K562 (cell line): ENCODE results near the gene MINPP1. TPM values are rescaled to one million over a fixed set of nuclear protein-coding genes. Genes with fewer than 3 reads are reported as not detected.

Experiments used
- ATAC-seq: fragments of 200-7000 bp; cut with Tn5 transposase; 3 replicates; pipeline ENCODE4 v1.9.1; 2020; ENCODE audit warnings: moderate library complexity
- BruUV-seq: library from RNA; stranded (reverse); fragments of 400-500 nt; replicated peaks from 2 replicates; lab custom pipeline; 2021; lab: Mats Ljungman, UMichigan
- CTCF ChIA-PET: fragments of 300-600 bp; formaldehyde crosslinking; extraction: SDS; loops from one replicate; lab custom pipeline; 2021; ENCODE audit warnings: low intra/inter-chr PET ratio; lab: Yijun Ruan, JAX
- POLR2A ChIA-PET: fragments of 300-600, 350-650 bp; sonication (Branson Sonifier 250); formaldehyde crosslinking; extraction: SDS; loops from one replicate; lab custom pipeline; 2021; ENCODE audit warnings: antibody characterized with exemption, inconsistent platforms; lab: Yijun Ruan, JAX
- DNase-seq, 4 experiments: peaks; one replicate each; pipeline versions ENCODE4 v3.0.0 to v3.0.0-alpha.2; 2011 to 2018; ENCODE audit warnings: low spot score in 3 of 4, mixed read lengths in 3 of 4; ENCODE audit errors: extremely low read depth in 1 of 4
- FAIRE-seq: peaks from 2 replicates; lab custom pipeline; 2011; peaks lifted over from hg19 to GRCh38; lab: Jason Lieb, UNC
- H2AFZ ChIP-seq: 2 replicates; pipeline ENCODE4 v1.6.0; 2011; ENCODE audit warnings: low read depth, low read length, control low read depth, inconsistent platforms
- H3K27ac ChIP-seq: fragments of 200-600 bp; 3 replicates; pipeline ENCODE4 v1.8.0; 2011; ENCODE audit warnings: low read depth, mild to moderate bottlenecking, control low read depth, inconsistent platforms, low read length, moderate library complexity, mixed read lengths; ENCODE audit errors: extremely low read depth
- H3K27me3 ChIP-seq, 2 experiments: fragments of 300-600 bp in 1 of 2; 2 replicates in 1 of 2; 3 replicates in 1 of 2; pipeline versions ENCODE4 v1.6.0 to v1.8.0; 2011; ENCODE audit warnings: inconsistent platforms in 2 of 2, low read length in 2 of 2, mild to moderate bottlenecking in 1 of 2, mixed read lengths in 1 of 2, moderate library complexity in 1 of 2; ENCODE audit not compliant: control insufficient read depth in 2 of 2, insufficient read depth in 2 of 2
- H3K36me3 ChIP-seq: fragments of 300-600 bp; 3 replicates; pipeline ENCODE4 v1.8.0; 2011; ENCODE audit warnings: mild to moderate bottlenecking, low read length, inconsistent platforms; ENCODE audit not compliant: control insufficient read depth, insufficient read depth
- H3K4me1 ChIP-seq, 2 experiments: fragments of 200-600 bp in 1 of 2; replicated peaks in 1 of 2; 2 replicates in 1 of 2; 3 replicates in 1 of 2; pipeline versions ENCODE4 v1.5.1 to v1.8.0; 2011; ENCODE audit warnings: inconsistent platforms in 2 of 2, low read length in 2 of 2, mild to moderate bottlenecking in 1 of 2, mixed read lengths in 1 of 2, moderate library complexity in 1 of 2; ENCODE audit not compliant: control insufficient read depth in 2 of 2, insufficient read depth in 2 of 2
- H3K4me2 ChIP-seq: 2 replicates; pipeline ENCODE4 v1.6.1; 2011; ENCODE audit warnings: low read length, control low read depth, inconsistent platforms, mixed read lengths; ENCODE audit not compliant: insufficient read depth
- H3K4me3 ChIP-seq: fragments of 200-600 bp; sonication (generic), shearing (Covaris generic); 2 replicates; pipeline ENCODE4 v1.5.1; 2016; ENCODE audit warnings: control low read depth, inconsistent platforms
- H3K79me2 ChIP-seq: fragments of 200-600 bp; 3 replicates; pipeline ENCODE4 v1.8.0; 2011; ENCODE audit warnings: low read length, inconsistent platforms; ENCODE audit not compliant: control insufficient read depth, insufficient read depth
- H3K9ac ChIP-seq, 2 experiments: 2 replicates each; pipeline versions ENCODE4 v1.6.0 to v1.6.1; 2011; ENCODE audit warnings: low read depth in 2 of 2, low read length in 2 of 2, control low read depth in 1 of 2, inconsistent platforms in 1 of 2, mild to moderate bottlenecking in 1 of 2, mixed read lengths in 1 of 2; ENCODE audit not compliant: insufficient read depth in 1 of 2
- H3K9me1 ChIP-seq: one replicate; pipeline ENCODE4 v1.6.0; 2011; ENCODE audit warnings: inconsistent platforms, mild to moderate bottlenecking, low read length, moderate library complexity; ENCODE audit not compliant: control insufficient read depth, insufficient read depth
- H3K9me3 ChIP-seq: replicated peaks from 2 replicates; pipeline ENCODE4 v1.5.1; 2011; ENCODE audit warnings: low read depth, low read length, inconsistent platforms; ENCODE audit not compliant: control insufficient read depth, insufficient read depth
- H4K20me1 ChIP-seq: replicated peaks from 2 replicates; pipeline ENCODE4 v1.6.1; 2011; ENCODE audit warnings: low read length, inconsistent platforms, mixed read lengths; ENCODE audit not compliant: control insufficient read depth, insufficient read depth
- ATF1 ChIP-seq, 2 experiments: fragments of 450-650 bp in 1 of 2; IDR thresholded peaks; 2 replicates each; pipeline ENCODE4 v1.6.1; 2016; ENCODE audit warnings: missing compliant biosample characterization in 1 of 2, missing genetic modification characterization in 1 of 2
- POLR2A ChIP-seq: fragments of 450-650 bp; conservative IDR thresholded peaks from 2 replicates; pipeline ENCODE4 v1.6.1; 2016
- WGBS: fragments of 100-300 bp; shearing (Covaris generic); methylation state at CpG from one replicate; pipeline ENCODE4 v1.1.6; 2016; ENCODE audit warnings: low coverage, mixed read lengths; ENCODE audit not compliant: insufficient coverage; ENCODE audit errors: missing lambda C conversion rate; 5-methylcytosine and 5-hydroxymethylcytosine counted together
- in situ Hi-C: fragments of 300-500 bp; cut with MboI; formaldehyde crosslinking; loops from 4 replicates; pipeline ENCODE4 v1.15.0; 2018; ENCODE audit warnings: inconsistent platforms, mixed read lengths
- intact Hi-C: fragments of 100-400 bp; cut with micrococcal nuclease; formaldehyde crosslinking; loops from 2 replicates; pipeline ENCODE4 v1.14.2; 2022
- polyA plus RNA-seq, 8 experiments: library from polyadenylated mRNA; depleted of rRNA in 4 of 8; stranded (reverse) in 5 of 8; unstranded in 3 of 8; fragments of >200 nt; fragmentation: Nextera tagmentation in 2 of 8; fragmentation: Illumina TruSeq in 1 of 8; extraction: Ambion mirVana in 2 of 8; extraction: Trizol in 1 of 8; gene quantifications; 2 replicates each; pipeline versions ENCODE4 v1.2.1 to v1.2.3, GENCODE V29; 2011 to 2014; ENCODE audit warnings: inconsistent platforms in 1 of 8, missing spikeins in 1 of 8
- total RNA-seq, 7 experiments: library from RNA; depleted of rRNA in 6 of 7; stranded (reverse); fragments of >200 nt in 6 of 7; fragmentation: Illumina TruSeq in 2 of 7; extraction: Trizol in 2 of 7; gene quantifications; 2 replicates each; pipeline versions ENCODE4 v1.2.1 to v1.2.3, GENCODE V29; 2011 to 2021; ENCODE audit warnings: low replicate concordance in 1 of 7
- TF ChIP-seq, protein P1 (sequence below): fragments of 450-650 bp; IDR thresholded peaks from 2 replicates; pipeline ENCODE4 v1.6.1; 2017; ENCODE audit warnings: antibody characterized with exemption, mild to moderate bottlenecking

Gene MINPP1
- total and polyA plus RNA-seq, 9 of the 15 experiments (the other 6 are each of a cell fraction or from before 2014, with no cell fraction given) = 11.5 to 44.5 (median 27.1) TPM

DNA sequence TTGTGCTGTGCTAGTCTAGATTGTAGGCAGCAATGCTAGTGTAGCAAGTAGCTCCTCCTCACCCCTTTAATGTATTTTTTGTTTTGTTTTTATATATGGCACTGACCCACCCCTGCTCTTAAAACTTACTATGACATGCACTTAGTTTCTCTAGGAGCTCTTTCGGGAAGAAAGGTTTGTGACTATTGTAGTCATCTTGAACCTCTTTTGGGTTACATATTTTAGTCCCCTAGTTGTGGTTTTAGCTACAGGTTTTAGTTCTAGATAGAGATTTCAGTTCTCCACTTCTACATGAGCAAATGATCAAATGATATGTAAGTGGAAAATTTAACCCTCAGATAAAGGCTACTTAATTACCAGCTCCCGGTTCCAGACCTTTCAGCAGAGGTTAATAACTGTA, 14.9 kb downstream of the MINPP1 start:
- H3K4me3 ChIP-seq = no peak overlapping the region
- H2AFZ ChIP-seq = no peak overlapping the region
- DNase-seq (no peak), ATAC-seq (no peak), FAIRE-seq (no peak)
- H3K9me1 ChIP-seq = no peaks in the 10 kb centered on the region
- intact Hi-C loops = no loop called here
- BruUV-seq = no TSS peak
- TF ChIP-seq POLR2A = 0 out of 2 replicates have a peak, but pooled peaks have one; percentile 8
- TF ChIP-seq, protein P1, sequence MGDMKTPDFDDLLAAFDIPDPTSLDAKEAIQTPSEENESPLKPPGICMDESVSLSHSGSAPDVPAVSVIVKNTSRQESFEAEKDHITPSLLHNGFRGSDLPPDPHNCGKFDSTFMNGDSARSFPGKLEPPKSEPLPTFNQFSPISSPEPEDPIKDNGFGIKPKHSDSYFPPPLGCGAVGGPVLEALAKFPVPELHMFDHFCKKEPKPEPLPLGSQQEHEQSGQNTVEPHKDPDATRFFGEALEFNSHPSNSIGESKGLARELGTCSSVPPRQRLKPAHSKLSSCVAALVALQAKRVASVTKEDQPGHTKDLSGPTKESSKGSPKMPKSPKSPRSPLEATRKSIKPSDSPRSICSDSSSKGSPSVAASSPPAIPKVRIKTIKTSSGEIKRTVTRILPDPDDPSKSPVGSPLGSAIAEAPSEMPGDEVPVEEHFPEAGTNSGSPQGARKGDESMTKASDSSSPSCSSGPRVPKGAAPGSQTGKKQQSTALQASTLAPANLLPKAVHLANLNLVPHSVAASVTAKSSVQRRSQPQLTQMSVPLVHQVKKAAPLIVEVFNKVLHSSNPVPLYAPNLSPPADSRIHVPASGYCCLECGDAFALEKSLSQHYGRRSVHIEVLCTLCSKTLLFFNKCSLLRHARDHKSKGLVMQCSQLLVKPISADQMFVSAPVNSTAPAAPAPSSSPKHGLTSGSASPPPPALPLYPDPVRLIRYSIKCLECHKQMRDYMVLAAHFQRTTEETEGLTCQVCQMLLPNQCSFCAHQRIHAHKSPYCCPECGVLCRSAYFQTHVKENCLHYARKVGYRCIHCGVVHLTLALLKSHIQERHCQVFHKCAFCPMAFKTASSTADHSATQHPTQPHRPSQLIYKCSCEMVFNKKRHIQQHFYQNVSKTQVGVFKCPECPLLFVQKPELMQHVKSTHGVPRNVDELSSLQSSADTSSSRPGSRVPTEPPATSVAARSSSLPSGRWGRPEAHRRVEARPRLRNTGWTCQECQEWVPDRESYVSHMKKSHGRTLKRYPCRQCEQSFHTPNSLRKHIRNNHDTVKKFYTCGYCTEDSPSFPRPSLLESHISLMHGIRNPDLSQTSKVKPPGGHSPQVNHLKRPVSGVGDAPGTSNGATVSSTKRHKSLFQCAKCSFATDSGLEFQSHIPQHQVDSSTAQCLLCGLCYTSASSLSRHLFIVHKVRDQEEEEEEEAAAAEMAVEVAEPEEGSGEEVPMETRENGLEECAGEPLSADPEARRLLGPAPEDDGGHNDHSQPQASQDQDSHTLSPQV = no peak
- no peak for TF ChIP-seq ATF1 (CRISPR knock-in tag; IDR thresholded peaks at IDR 0.05)
- TF ChIP-seq ATF1 (tag; IDR thresholded peaks at IDR 0.05) = no peak
- CTCF ChIA-PET = no interaction called here
- H3K4me2 ChIP-seq = no peak overlapping the region
- no peak overlapping the region for H3K27ac ChIP-seq
- no peaks in the 10 kb centered on the region; a peak in 2 of 5 replicates for H3K4me1 ChIP-seq
- peaks cover 46% of the 10 kb centered on the region for H3K79me2 ChIP-seq
- POLR2A ChIA-PET = interaction anchor here (1.1 to 1.5 kb wide), 2 partner anchors 15 to 19 kb away, joined by 4 read pairs; partner anchors contain the start of gene MINPP1
- in situ Hi-C loops = loop anchor here (25.0 kb wide), 1 partner anchor 107 kb away; no protein-coding TSS in a partner anchor
- H3K36me3 ChIP-seq = peaks cover 72% of the 10 kb centered on the region
- H3K9me3 ChIP-seq = no peaks in the 10 kb centered on the region
- H3K27me3 ChIP-seq = no peaks in the 10 kb centered on the region
- no peak overlapping the region for H3K9ac ChIP-seq
- WGBS = 100% methylated on average over 2 of the region's 2 CpGs
- no peaks in the 10 kb centered on the region for H4K20me1 ChIP-seq
